Natural killer cell (primary cell): Measurements from ENCODE around the gene RBPJL. TPM values are rescaled to one million over a fixed set of nuclear protein-coding genes. Genes with fewer than 3 reads are reported as not detected.

Source experiments
- ATAC-seq, 3 donors: fragments of 150-1000 bp in 2 of 3; fragments of 200-7000 bp in 1 of 3; cut with Tn5 transposase; 1 replicate in 1 of 3; 2 replicates in 2 of 3; pipeline ENCODE4 v1.10.0; 2021; ENCODE audit warnings: mild to moderate bottlenecking in 2 of 3, moderate library complexity in 2 of 3
- DNase-seq, 2 donors: peaks; one replicate each; pipeline versions ENCODE4 v3.0.0 to v3.0.0-alpha.2; 2013 to 2021; ENCODE audit warnings: mixed read lengths in 1 of 2
- H3K27ac ChIP-seq: one replicate; pipeline ENCODE4 v1.5.1; 2013; ENCODE audit warnings: mild to moderate bottlenecking, low read length
- H3K27me3 ChIP-seq: one replicate; pipeline ENCODE4 v1.6.1; 2013; ENCODE audit warnings: low read length; ENCODE audit not compliant: control insufficient read depth, insufficient read depth
- H3K36me3 ChIP-seq: one replicate; pipeline ENCODE4 v1.6.1; 2013; ENCODE audit warnings: low read length; ENCODE audit not compliant: control insufficient read depth, insufficient read depth
- H3K4me1 ChIP-seq: one replicate; pipeline ENCODE4 v1.6.1; 2013; ENCODE audit warnings: low read length; ENCODE audit not compliant: control insufficient read depth, insufficient read depth
- H3K4me3 ChIP-seq: one replicate; pipeline ENCODE4 v1.5.1; 2013; ENCODE audit warnings: low read length
- H3K9me3 ChIP-seq: one replicate; pipeline ENCODE4 v1.6.1; 2013; ENCODE audit warnings: low read length; ENCODE audit not compliant: control insufficient read depth, insufficient read depth
- H3K27ac Mint-ChIP-seq, 2 donors: one replicate each; pipeline ENCODE4 v1.8.0; 2022; ENCODE audit warnings: mild to moderate bottlenecking in 2 of 2, mixed read lengths in 2 of 2, moderate library complexity in 1 of 2
- H3K27me3 Mint-ChIP-seq, 2 donors: one replicate each; pipeline ENCODE4 v1.8.0; 2022; ENCODE audit warnings: low read depth in 2 of 2, mixed read lengths in 2 of 2
- H3K36me3 Mint-ChIP-seq: one replicate; pipeline ENCODE4 v1.8.0; 2022; ENCODE audit warnings: mixed read lengths
- H3K4me1 Mint-ChIP-seq, 2 donors: one replicate each; pipeline ENCODE4 v1.8.0; 2022; ENCODE audit warnings: mixed read lengths in 2 of 2
- H3K4me3 Mint-ChIP-seq: one replicate; pipeline ENCODE4 v1.8.0; 2022; ENCODE audit warnings: mild to moderate bottlenecking, moderate library complexity, mixed read lengths
- H3K9me3 Mint-ChIP-seq, 2 donors: one replicate each; pipeline ENCODE4 v1.8.0; 2022; ENCODE audit warnings: mixed read lengths in 2 of 2
- WGBS: methylation state at CpG from one replicate; pipeline ENCODE4 v1.1.7; 2013; ENCODE audit warnings: missing lambda C conversion rate; ENCODE audit not compliant: insufficient coverage; 5-methylcytosine and 5-hydroxymethylcytosine counted together
- intact Hi-C: fragments of 100-400 bp; cut with micrococcal nuclease; formaldehyde crosslinking; loops from one replicate; pipeline ENCODE4 v1.14.2; 2022
- total RNA-seq, 4 donors: library from RNA; stranded (reverse); fragments of 120-200 nt in 1 of 4; gene quantifications; one replicate each; pipeline versions ENCODE4 v1.2.3 to v1.2.4, GENCODE V29; 2013 to 2022
- TF ChIP-seq, protein P1 (sequence below): fragments of 200-600 bp; IDR thresholded peaks from one replicate; pipeline ENCODE4 v1.8.0; 2022; ENCODE audit warnings: antibody characterized with exemption

Gene RBPJL
- total RNA-seq, 3 donors from 2014 or later (not counting 1 experiment from before 2014, with no cell fraction given) = not detected

DNA sequence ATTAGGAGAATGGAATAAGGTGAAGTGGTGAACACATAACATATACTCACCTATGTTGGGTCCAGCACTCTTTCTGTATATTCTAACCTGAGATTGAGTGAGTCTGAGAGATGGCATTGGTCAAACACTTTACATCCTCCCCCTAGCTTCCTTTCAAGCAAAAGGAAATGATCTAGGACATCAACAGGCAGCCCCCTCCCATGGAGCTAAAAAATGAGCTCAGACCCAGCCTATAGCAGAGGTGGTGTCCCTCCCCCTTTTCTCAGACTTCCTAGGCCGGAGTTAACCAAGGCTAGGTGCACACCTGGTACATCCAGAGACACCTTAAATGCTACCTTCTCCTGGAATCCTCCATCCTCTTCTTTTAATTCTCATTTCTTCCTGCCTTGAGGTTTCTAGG lies 47.1 kb downstream of the RBPJL start:
- WGBS = 100% methylated on average over 1 of the region's 1 CpG
- no peak overlapping the region for H3K4me3 ChIP-seq
- no peak overlapping the region for H3K27ac ChIP-seq
- no peak overlapping the region for H3K4me3 Mint-ChIP-seq
- no peaks in the 10 kb centered on the region for H3K9me3 Mint-ChIP-seq
- TF ChIP-seq, protein P1, sequence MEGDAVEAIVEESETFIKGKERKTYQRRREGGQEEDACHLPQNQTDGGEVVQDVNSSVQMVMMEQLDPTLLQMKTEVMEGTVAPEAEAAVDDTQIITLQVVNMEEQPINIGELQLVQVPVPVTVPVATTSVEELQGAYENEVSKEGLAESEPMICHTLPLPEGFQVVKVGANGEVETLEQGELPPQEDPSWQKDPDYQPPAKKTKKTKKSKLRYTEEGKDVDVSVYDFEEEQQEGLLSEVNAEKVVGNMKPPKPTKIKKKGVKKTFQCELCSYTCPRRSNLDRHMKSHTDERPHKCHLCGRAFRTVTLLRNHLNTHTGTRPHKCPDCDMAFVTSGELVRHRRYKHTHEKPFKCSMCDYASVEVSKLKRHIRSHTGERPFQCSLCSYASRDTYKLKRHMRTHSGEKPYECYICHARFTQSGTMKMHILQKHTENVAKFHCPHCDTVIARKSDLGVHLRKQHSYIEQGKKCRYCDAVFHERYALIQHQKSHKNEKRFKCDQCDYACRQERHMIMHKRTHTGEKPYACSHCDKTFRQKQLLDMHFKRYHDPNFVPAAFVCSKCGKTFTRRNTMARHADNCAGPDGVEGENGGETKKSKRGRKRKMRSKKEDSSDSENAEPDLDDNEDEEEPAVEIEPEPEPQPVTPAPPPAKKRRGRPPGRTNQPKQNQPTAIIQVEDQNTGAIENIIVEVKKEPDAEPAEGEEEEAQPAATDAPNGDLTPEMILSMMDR = no peak
- H3K4me1 ChIP-seq = no peaks in the 10 kb centered on the region
- no peaks in the 10 kb centered on the region for H3K9me3 ChIP-seq
- H3K36me3 Mint-ChIP-seq = no peaks in the 10 kb centered on the region
- no peaks in the 10 kb centered on the region for H3K27me3 ChIP-seq
- ATAC-seq (no peak), DNase-seq (no peak)
- H3K27me3 Mint-ChIP-seq = no peaks in the 10 kb centered on the region
- no peak overlapping the region for H3K27ac Mint-ChIP-seq
- intact Hi-C loops = loop anchor here (10.0 kb wide), 1 partner anchor 59 kb away; no protein-coding TSS in a partner anchor
- H3K4me1 Mint-ChIP-seq = no peaks in the 10 kb centered on the region
- no peaks in the 10 kb centered on the region for H3K36me3 ChIP-seq

DNA sequence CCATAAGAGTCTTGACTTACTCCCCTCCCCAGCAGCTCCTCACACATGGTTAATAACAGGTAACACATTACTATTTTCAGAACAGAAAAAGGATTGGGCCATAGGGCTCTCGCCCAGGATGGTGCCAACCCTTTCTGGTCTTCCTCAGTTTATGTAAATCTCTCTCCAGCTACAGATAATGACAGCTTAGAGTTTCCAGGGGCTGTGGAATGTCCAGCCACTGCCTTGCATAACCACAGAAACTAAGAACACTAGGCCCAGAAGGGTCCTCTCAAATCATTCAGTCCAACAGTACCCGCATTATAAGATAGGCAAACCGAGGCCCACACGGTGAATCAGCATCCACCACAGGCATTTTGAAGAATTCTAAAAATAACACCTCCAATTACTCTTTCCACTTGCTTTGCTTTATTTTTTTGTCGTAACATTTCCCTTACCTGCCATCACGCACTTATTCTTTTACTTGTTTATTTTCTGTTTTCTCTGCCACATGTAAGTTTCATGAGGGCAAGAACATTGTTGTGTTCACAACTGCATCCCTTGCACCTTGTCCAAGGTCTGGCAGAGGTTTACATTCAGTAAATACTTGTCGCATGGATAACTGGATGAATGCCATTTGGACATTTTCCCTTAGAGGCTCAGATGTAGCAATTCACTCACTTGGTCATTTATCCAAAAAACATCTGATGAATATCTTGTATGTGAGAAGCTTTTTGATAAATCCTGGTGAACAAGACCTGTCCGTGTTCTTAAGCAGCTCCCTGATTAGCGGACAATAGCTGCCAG lies 48.0 kb downstream of the RBPJL start:
- Histone ChIP-seq H3K4me3 (no peak overlapping the region), H3K27ac (no peak overlapping the region), H3K4me1 (no peaks in the 10 kb centered on the region), H3K27me3 (no peaks in the 10 kb centered on the region), H3K9me3 (no peaks in the 10 kb centered on the region), H3K36me3 (no peaks in the 10 kb centered on the region)
- TF ChIP-seq, protein P1 = no peak
- H3K4me1 Mint-ChIP-seq = no peaks in the 10 kb centered on the region
- DNase-seq (no peak), ATAC-seq (no peak)
- H3K27ac Mint-ChIP-seq = no peak overlapping the region
- H3K9me3 Mint-ChIP-seq = no peaks in the 10 kb centered on the region
- intact Hi-C loops = loop anchor here (10.0 kb wide), 1 partner anchor 60 kb away; no protein-coding TSS in a partner anchor
- H3K36me3 Mint-ChIP-seq = no peaks in the 10 kb centered on the region
- no peak overlapping the region for H3K4me3 Mint-ChIP-seq
- H3K27me3 Mint-ChIP-seq = no peaks in the 10 kb centered on the region
- WGBS = 78% methylated on average over 9 of the region's 9 CpGs

DNA sequence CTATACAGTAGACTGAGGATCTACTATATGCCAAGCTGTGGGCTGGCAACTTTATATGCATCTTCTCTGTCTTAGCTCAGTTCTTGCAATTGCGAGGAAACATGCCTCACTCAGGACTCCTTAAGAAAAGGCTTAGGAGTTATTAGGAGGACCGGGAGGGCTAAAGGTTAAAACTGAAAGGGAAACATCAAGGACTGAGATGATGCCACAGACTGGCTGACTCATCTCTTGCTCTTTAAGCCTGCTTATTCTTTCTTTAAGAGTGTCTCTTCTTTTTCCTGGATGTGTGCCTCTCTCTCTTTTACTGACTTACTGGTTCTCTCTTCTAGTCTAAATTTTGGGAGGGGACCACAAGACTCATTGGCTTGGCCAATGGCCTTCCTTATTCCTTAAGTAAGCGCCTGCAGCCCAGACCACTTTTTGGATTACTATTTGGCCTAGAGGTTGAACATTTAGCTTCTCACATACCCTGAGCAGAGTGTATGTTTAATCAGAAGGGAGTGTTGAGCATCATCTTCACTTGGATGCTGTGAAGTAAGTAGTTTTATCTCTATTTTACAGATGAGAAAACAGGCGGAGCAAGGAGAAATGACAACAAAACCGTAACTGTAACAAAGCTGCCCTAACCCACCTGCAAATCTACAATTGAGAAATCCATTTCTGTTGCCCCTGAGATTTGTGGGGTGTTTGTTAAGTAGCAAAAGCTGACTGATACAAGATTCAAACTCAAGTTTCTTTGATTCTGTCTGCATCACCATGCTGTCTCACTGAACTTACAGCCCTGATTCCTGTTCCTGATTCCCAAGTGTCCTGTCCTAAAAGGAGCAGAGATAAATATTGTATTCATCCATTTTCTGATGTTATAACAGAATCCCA lies 48.8 kb downstream of the RBPJL start:
- Mint-ChIP-seq H3K4me1 (no peaks in the 10 kb centered on the region), H3K4me3 (no peak overlapping the region), H3K9me3 (no peaks in the 10 kb centered on the region), H3K27me3 (no peaks in the 10 kb centered on the region), H3K36me3 (no peaks in the 10 kb centered on the region), H3K27ac (no peak overlapping the region)
- Histone ChIP-seq H3K27ac (no peak overlapping the region), H3K27me3 (no peaks in the 10 kb centered on the region), H3K4me3 (no peak overlapping the region), H3K9me3 (no peaks in the 10 kb centered on the region), H3K4me1 (no peaks in the 10 kb centered on the region), H3K36me3 (no peaks in the 10 kb centered on the region)
- no peak for ATAC-seq
- 54% methylated on average over 3 of the region's 5 CpGs for WGBS
- intact Hi-C loops = loop anchor here (10.0 kb wide), 1 partner anchor 61 kb away; no protein-coding TSS in a partner anchor
- no peak for DNase-seq
- TF ChIP-seq, protein P1 = no peak
